GM18951 (cell line): Measurements from ENCODE around the gene NT5C2.
"Not testable (repeated sequence)": the region's sequence is repeated elsewhere in the genome, so short reads cannot be mapped to it uniquely, and the experiment has no call there.

ENCODE experiments used
- POLR2A ChIP-seq: IDR thresholded peaks from 4 replicates; pipeline ENCODE4 v1.6.1; 2011; ENCODE audit warnings: mild to moderate bottlenecking; ENCODE audit not compliant: insufficient read length, insufficient read depth; ENCODE audit errors: extremely low read depth
- in situ Hi-C: fragments of 300-500 bp; cut with MboI; formaldehyde crosslinking; loops from one replicate; pipeline ENCODE4 v1.12.0; 2022; ENCODE audit warnings: low sequenced_read_pairs, mixed read lengths, inconsistent platforms; ENCODE audit not compliant: unreplicated experiment

The NT5C2 gene

DNA sequence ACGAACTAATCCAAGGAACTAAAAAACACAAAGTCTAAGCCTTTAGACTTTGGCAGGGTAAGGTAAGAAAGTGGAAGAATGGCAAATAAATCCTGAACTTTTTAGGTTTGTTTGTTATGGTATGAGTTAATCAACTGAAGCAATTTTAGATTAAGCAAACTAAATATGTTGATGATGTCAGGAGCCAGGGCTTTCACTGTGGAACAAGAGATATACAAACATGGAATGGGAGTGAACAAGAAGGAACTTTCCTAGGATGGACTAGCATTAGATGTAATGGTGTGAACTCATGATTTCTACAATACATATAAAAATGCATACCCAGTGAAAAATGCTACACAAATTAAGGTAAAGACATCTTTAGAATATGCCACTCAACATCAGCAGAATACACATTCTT is 35.8 kb downstream of the NT5C2 start:
- TF ChIP-seq POLR2A = no peak
- in situ Hi-C loops = no loop called here

DNA sequence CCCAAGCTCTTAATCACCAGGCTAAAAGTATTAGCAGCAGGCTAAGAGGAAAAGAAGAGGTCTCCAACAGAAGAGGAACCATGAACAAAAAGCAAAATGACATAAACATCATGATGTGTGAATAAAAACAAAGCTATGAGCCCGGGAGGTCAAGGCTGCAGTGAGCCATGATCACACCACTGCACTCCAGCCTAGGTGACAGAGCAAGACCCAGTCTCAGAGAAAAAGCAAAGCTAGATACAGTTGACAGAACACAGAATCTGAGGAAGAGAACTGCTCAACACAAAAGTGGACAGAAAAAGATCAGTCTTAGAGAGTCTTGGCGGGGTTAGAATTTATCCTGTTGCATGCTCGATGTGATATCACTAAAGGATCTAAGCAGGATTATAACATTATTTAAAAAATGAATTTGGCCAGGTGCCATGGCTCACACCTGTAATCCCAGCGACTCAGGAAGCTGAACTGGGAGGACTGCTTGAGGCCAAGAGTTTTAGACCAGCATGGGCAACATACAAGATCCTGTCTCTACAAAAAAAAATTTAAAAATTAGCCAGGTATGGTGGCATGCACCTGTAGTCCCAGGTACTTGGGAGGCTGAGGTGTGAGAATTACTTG is 37.5 kb downstream of the NT5C2 start:
- in situ Hi-C loops = no loop called here

DNA sequence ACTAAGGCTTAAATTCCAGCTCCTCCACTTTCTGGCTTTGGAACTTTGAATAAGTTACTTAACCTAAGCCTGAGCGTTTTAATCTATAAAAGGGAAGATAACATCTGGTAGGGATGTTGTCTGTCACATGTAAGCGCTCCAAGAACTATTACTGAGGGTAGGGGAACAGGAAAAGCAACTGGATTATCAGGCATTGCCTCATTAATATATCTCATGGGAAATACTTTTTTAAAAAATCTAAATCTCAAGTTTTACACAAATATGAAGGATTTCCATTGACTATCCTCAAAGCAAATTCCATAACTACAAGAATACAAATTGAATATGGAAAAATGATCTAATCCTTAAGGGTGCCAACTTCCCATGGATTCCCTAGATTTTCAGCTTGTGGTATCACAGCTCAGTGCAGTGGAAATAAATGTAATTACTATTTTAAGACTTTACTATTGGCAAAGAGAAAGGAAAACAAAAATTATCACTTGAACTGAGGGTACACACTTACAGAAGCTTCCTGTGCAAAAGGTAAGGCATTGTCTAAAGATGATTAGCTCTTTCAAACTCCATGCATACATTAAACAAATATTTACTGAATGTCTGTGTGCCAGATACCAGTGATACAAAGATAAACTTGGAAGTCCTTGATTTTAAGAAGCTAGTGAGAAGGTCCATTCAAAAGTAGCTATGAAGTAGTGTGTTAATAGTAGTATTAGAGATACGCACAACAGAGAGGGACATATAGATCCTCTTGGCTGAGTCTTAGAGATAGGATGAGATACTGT is 38.4 kb downstream of the NT5C2 start:
- TF ChIP-seq POLR2A = no peak

More for the DNA sequence above, 37.5 kb downstream of the NT5C2 start:
- no peak for TF ChIP-seq POLR2A

DNA sequence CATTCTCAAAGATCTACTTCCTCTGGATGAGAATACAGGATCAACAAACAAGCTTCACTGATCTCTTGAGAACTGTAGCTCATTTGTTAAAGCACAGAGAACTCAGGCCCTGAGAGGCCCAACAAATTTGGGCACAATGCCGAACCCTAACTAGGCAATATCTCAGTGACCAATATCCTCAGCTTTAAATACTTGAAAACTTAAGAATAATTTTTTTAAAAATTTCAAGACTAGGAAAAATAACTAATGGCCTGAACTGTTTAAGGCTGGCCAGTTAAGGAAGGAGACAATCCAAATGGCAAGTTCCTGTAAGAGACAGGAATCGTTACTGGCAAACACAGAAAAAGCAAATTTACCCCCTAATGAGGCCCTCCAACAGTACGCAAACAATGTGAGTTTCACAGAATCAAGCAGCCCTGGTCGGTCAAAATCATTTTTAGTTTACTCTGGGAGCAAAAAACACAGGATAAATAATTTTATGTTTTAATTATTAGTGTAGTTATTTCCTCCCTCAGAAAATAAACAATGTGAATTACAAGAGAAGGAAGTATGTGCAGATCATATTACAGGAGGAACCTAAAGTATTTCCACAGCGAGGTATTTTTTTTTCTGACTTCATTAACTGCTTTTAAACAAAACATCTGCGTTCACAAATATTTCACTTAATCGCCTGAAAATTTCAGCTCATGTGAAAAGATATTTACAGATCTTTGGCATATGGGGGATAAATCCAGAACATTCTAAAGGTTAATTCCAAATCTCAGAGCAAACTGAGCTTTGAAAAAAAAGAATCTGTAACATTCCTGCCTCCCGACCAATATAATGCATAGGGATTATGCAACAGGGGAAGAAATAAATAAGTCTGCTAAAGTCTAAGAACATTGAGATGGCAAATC is 39.5 kb downstream of the NT5C2 start:
- no peak for TF ChIP-seq POLR2A
- in situ Hi-C loops = no loop called here

More for the DNA sequence above, 38.4 kb downstream of the NT5C2 start:
- in situ Hi-C loops = no loop called here

DNA sequence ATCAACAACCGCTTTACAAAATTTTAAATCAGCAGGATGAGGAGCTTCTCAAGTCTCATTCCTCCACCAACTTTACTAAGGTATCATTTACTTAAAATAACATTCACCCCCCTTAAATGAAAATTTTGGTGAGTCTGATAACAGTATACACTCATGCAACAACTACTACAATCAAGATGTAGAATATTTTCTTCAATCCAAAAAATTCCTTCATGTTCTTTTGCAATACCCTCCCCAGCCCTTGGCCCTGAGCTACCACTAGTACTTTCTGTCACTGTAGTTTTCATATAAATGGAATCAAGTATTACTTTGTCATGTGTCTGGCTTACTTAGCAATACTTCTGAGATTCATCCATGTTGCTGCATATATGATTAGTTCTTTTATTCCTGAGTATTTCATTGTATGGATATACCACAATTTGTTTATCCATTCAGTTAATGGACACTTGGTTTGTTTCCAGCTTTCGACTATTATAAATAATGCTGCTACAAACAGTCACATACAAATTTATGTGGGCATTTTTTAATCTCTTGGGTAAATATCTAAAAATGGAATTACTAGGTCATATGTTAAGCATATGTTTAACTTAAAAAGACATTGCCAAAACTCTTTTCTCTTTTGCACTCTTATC is 43.0 kb downstream of the NT5C2 start:
- in situ Hi-C loops = no loop called here
- no peak for TF ChIP-seq POLR2A

DNA sequence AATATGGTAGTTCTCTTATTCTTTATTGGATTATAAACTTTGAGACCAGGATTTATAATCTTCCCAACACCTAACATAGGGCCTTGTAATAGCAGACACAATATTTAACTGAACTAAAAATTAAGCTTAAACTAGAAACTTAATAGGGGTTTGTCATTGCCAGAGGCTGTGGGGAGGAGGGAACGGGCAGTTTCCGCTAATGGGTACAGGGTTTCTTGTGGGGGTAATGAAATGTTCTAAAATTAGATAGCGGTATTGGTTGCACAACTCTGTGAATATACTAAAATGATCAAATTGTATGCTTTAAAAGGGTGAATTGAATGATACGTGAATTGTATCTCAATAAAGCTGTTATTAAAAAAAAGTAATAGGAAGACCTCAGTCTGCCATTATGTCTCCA is 45.4 kb downstream of the NT5C2 start:
- no peak for TF ChIP-seq POLR2A
- in situ Hi-C loops = no loop called here

DNA sequence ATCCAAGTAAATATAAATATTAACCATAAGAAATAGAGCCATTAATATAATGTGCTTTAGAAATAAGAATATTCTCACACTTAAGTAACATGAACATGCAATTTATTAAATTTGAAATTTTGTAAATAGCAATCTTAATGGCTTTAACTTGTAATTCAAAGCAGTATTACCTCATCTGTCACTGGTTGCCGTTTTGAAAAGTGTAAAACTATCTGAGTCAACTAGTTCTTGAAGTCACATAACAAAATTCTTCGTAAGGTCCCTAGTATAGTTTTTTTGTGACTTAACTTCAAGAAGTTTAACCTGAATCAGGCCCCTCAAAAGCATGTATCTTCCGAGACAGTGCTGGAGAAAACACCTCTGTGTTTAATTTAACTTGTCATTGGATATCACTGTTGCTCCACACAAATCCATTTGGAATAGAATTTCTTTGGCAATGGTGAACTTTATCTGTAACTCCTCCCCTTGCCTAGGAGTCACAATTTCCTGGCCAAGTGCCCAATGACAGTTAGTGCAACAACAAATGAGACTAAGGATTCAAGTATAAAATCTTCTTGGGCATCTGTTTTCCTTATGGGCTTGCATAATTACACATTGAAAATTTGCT is 47.1 kb downstream of the NT5C2 start:
- no peak for TF ChIP-seq POLR2A
- in situ Hi-C loops = no loop called here

DNA sequence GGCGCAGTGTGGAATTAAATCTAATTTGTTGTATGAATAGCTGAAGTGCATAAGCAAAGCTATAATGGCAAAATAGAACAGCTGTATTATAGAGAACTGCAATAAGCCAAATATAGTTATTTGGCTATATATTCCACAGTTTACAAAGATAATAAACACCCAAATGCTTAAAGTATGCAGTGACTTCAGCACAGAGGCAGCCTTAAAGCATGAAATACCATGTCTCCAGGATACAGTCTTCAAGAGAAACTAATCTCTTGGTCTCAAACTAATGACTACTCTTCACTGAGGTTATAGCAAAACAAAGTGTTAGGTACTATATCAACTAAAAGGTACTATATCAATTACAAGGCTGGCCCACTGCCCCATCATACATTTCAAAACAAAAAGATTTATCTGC is 48.0 kb downstream of the NT5C2 start:
- in situ Hi-C loops = no loop called here
- TF ChIP-seq POLR2A = no peak

DNA sequence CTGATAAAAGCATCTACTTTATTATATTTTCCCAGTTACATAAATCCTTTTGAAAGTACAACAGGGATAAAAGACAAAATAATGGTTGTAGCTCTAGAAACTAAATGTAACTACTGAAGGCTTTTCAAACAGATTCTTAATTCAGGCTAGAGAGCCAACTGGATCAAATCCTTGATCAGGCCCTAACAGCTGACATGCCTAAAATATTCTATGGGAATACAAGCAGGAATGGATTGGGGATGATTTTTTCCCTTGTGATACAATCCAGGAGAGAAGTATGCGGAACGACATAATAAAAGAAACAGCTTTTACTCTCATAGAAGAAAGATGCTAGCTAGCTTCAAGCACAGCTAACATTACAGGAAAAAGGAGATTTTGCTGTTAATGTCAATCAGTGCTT is 49.0 kb downstream of the NT5C2 start:
- TF ChIP-seq POLR2A = no peak
- in situ Hi-C loops = no loop called here

DNA sequence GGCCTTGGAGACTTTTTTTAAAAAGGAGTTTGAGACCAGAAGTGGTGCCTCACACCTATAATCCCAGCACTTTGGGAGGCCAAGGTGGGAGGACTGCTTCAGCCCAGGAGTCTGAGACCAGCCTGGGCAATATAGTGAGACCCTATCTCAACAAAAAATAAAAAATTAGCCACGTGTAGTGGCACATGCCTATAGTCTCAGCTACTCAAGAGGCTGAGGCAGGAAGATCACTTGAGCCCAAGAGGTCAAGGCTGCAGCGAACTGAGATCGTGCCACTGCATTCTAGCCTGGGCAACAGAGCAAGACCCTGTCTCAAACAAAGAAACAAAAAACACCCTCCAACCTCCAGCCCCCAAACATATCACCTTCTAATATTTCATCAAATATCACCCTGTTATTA is 49.4 kb downstream of the NT5C2 start:
- in situ Hi-C loops = not testable (repeated sequence)

DNA sequence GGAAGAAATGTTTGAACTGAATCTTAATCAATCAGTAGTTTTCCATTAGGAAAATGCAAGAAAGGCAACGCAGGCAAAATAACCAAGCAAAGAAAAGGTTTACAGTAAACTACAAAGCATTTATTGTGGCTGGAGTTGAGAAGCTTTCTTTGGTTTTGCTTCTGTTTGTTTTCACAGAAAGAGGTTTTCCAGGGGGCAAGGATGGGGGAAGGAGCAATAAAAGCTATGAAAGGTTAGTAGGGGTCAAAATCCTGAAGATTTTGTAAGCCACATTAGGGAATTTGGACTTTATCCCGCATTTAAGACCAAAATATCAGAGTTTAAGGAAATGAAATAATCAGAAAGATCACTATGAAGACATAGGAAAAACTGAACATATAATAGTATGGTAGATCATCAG is 51.1 kb downstream of the NT5C2 start:
- in situ Hi-C loops = no loop called here
- no peak for TF ChIP-seq POLR2A

DNA sequence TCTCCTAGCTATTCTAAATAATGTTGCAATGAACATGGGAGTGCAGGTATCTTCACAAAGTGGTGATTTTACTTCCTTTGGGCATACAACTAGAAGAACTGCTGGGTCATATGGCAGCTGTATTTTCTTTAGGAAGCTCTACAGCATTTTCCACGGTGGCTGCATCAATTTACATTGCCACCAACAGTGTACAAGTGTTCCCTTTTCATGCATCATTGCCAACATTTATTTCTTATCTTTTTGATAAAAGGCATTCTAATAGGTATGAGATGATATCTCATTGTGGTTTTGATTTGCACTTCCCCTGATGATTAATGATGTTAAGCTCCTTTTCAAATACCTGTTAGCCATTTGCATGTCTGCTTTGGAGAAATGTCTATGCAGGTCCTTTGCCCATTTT is 52.6 kb downstream of the NT5C2 start:
- in situ Hi-C loops = no loop called here
- no peak for TF ChIP-seq POLR2A

DNA sequence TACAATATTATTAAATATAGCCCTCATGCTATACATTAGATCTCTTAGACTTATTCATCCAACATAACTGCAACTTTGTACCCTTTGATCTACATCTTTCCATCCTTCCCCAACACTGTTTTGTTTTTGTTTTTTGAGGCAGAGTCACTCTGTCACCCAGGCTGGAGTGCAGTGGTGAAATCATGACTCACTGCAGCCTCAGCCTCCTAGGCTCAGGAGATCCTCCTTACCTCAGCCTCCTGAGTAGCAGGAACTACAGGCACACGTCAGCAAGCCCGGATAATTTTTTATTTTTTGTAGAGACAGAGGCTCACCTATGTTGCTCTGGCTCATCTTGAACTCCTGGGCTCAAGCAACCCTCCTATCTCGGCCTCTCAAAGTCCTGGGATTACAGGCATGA is 53.3 kb downstream of the NT5C2 start:
- in situ Hi-C loops = no loop called here
- no peak for TF ChIP-seq POLR2A

DNA sequence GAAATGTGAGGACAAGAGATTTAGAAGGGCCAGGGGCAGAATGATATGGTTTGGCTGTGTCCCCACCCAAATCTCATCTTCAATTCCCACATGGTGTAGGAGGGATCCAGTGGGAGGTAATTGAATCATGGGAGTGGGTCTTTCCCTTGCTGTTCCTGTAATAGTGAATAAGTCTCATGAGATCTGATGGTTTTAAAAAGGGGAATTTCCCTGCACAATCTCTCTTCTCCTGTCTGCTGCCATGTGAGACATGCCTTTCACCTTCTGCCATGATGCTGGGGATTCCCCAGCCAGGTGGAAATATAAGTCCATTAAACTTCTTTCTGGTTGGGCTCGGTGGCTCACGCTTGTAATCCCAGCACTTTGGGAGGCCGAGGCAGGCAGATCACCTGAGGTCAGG is 57.9 kb downstream of the NT5C2 start:
- in situ Hi-C loops = not testable (repeated sequence)
